Activated T-cell treated with anti-CD3 and anti-CD28 coated beads for 4 hours (primary cell): ENCODE data around the gene NCAPG2.

Source experiments
- DNase-seq: peaks from one replicate; pipeline ENCODE4 v3.0.0-alpha.2; 2020

The NCAPG2 gene

DNA sequence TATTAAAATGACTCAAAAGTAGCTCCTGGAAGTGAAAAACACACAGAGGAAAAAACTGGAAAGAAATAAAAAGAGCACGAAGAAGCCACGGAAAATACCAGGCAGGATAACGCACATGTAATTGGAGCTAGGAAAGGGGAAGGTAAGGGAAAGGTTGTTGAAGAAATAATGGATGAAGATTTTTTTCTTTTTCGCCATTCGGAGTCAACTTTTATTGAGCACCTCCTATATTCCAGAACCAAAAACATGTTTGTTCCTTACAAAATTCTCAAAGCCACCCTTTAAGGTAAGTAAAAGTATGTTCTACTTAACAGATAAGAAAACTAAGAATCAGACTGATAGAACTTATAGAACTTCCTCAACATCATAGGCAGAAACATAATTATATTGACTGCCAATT lies 84.2 kb downstream of the NCAPG2 start:
- no peak for DNase-seq

DNA sequence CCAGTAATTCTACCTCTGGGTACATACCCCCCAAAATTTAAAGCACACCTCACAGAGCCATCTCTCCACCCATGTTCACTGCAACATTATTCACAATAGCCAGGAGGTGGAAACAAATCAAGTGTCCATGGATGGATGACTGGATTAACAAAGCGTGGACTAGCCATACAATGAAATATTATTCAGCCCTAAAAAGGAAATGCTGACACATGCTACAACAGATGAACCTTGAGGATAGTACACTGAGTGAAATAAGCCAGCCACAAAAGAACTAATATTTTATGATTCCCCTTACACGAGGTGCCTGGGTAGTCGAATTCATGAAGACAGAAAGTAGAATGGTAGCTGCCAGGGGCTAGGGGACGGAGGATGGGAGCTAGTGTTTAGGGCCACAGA lies 85.9 kb downstream of the NCAPG2 start:
- no peak for DNase-seq

DNA sequence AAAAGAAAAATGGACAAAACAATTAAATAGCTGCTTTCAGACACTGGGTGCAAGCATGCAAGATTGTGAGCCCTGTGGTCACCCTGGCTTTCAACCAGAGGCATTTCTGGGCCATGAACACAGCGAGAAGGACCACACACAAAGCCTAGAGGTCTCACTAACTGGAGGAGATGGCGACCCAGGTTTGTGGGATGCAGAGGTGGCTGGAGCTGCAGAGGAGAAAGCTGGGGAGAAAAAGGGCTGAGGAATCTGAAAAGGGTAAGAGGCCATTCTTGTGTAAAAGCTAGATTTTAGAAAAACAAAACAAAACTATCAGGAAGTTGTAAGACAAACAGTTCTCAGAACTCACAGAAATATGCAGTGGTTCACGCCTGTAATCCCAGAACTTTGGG lies 86.9 kb downstream of the NCAPG2 start:
- no peak for DNase-seq

DNA sequence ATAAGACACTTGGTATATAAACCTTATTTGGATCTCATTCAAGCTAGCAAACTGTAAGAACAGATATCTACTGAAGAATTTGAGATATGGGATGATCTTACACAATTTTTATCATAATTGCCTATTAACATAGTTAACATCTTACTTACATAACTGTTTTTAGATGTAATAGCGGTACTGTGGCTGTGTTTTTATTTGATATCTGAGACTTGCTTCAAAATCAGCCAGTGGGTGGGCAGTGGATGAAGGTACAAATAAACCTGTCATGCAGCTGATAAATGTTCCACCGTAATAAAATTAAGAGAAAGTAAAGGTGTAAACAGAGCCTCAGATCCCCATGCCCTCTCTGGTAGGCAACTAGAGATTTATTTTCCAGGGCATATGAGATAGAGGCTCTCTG lies 88.6 kb downstream of the NCAPG2 start:
- DNase-seq, result no peak

DNA sequence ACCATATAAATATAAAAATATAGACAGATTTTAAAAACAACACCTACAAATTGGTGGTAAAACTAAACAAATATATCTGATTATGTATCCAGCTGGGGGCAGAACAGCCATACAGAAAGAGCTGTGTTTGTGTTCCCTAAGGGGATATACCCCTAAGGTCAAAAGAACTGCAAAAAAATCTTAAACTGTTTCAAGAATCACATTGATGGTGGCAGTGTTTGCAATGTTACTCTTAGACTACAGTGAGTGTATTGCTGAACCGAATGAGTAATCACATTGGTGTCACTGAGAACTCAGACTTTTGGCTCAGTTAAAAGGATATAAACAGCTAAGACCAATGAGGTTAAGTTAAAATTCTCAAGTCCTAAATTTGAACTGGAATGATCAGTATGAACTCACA lies 89.9 kb downstream of the NCAPG2 start:
- DNase-seq, result no peak

DNA sequence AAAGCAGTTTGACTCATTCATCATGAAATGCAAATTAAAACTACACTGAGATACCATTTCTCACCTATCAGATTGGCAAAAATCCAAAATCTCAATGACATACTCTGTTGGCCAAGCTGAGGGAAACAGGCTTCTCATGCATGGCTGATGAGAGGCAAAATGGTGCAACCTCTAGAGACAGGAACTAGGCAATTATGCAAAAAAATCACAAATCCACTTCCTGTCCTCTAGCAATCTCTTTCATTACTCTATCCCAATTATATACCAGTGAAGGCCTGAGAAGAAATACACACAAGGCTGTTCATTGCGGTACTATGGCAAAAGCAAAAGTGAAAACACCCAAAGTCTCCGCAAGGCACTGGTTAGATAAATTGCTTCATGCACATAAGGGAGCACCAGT lies 91.1 kb downstream of the NCAPG2 start:
- no peak for DNase-seq

DNA sequence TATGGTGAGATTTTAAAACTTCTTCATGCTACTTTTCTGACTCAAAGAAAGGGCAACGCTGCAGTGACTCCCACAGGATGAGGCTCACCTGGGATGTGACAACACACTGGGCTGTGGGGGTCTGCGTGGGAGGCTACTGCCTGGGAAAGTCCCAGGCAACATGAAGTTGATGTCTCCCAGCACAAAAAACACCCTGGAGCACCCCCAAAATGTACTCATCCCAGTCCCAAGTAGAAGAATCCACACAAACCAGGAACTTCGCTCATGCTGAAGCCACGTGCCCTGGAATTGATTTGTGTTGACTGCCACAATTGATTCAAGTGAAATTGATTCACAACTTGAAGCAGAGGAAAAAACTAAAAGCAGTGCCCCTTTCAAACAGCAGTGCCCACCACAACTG lies 92.1 kb downstream of the NCAPG2 start:
- no peak for DNase-seq

DNA sequence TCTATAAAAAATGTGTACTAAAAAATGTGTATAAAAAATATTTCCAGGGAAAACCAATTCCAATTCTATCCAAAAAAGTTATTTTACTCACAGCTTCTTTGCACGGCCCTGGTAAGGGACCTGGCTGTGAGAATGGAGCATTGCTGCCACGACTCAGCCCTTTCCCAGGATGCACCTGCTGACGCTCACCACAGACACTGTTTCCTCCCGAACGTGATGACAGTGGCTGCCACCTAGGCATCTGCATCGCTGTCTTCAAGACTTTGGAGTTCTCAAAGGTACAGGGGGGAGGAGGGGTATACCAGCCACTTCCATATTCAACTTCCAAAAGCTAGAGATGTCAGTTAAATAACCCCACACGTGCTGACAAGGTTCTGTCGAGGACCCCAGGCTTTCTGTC lies 93.1 kb downstream of the NCAPG2 start:
- DNase-seq, result no peak

DNA sequence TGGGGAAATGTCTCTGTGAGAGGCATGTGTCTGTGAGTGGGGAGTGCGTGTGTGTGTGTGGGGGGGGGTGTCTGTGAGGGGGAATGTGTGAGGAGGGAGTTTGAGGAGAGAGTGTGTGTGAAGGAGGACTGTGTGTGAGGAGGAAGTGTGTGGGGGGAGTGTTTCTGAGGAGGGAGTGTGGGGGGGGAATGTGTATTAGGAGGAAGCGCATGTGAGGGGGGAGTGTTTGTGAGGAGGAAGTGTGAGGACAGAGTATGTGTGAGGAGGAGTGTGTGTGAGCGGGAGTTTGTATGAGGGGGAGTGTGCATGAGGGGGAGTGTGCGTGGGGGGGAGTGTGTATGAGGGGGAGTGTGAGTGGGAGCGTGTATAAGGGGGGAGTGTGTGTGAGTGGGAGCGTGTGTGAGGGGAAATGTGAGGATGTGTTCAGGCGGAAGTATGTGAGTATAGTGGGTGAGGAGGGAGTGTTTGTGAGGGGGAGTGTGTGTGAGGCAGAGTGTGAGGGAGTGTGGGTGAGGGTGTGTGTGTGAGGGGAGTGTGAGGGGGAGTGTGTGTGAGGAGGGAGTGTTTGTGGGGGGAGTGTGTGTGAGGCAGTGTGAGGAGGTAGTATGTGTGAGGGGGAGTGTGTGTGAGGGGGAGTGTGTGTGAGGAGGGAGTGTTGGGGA lies 95.2 kb downstream of the NCAPG2 start:
- no peak for DNase-seq

DNA sequence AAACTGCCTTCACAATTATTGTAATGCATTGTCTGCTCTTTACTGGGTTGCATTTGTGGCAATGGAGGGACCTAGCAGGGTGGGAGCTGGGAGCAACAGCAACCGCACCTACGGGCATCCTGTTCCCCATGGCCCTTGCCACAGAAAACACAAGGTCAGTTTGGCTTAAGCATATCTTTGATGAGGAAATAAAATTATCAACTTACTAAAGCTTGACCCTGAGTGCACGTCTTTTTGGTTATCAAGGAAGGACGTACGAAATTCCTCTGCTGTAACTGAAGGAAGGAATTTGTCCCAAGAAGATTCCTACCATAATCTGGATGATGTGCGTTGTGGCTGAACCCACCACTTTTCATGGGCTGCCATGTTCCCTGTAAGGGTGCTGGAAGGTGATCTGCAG lies 97.0 kb downstream of the NCAPG2 start:
- DNase-seq, result no peak

DNA sequence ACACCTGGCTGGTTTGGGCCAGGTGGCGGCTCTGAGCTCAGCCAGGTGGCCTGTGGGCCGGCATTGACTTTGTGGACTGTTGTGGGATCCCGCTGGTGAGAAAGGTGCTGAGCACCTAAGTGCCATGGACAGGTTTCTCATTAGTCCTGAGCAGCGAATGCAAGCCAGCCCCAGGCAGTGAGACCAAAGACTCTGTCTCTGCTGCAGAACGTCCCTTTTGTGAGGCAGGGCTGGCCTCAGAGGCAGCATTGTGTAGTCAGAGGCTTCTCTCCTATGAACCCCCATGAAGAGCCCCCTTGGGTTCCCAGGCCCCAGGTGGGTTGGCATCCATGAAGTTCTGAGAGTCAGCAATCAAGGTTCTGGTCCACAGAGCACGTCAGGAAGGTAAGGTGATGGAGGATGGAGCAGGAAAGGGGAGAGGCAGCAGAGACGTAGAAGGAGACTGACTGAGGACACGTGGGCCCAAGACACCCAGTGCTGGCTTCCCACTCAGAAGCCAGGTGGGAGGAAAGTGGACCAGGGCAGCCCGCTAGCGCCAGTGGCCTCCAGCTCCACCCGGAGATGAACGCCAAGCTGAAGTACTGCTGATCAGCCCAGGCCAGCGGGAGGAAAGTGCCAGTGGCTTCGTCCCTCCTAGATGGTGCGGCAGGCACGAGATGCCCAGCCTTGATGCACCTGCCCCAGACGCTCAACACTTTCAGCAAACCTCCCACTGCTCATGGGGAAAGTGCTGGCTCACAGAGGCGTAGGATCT lies 97.8 kb downstream of the NCAPG2 start:
- no peak for DNase-seq

DNA sequence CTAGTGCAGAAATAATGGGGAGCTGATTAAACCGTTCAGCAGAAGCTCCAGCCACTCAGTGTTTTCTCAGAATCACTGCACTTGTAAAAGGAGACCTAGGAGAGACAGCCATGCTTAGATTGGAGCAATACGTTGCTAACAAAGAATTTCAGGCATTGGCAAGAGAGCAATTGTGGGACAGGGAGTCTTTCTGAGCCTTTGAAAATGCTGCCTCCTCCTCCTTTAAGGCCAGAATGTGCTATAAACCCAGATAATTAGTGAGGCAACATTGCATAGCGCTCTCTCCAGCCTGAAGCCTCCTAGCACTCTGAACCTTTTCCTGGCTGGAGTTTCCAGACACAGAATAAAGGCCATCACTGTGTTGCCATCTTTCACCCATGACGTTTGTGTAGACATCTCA lies 98.5 kb downstream of the NCAPG2 start:
- no peak for DNase-seq

DNA sequence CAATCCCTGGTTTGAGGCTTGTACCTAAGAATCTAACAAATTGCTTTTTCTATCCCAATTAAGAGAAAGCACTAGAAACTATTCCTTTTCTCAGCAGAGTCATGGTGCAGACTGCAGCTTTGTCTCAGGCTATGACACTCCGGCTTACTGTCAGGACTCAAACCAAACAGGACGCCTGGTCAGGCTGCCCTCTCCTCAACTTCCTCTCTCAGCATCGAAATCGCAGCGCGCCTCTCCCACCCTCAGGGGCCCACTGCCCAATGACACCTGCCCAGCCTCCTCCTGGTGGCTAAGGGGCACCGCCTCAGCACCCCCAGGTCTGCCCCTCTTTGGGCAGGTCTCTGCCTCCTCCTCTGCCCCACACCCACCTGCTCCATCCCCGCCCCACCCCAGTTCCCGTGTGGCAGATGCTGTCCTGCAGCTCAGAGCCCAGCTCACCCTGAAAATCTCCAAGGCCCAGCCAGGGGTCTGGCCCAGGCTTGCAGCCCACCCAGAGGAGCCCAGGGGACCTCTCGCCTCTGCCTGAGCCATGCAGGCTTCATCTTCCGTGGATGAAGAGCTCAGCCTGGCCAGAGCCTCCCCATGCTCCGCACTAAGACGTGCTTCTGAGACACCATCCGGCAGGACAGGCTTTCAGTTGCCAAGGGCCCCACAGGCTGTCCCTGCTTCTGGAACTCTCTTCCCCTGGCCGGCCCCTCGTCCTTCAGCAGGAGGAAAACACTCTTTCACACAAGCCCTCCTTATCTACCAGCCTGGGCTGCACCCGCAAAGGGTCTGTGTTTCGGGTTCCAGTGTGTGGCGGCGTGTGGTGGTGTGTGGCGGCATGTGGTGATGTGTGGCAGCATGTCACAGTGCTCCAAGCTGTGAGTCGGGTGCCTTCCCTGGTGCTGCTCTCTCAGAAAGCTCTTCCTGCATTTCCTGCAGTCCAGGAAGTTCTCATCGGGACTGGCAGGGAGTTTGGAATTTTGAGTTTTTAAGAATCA lies 100.5 kb downstream of the NCAPG2 start:
- DNase-seq, result no peak

DNA sequence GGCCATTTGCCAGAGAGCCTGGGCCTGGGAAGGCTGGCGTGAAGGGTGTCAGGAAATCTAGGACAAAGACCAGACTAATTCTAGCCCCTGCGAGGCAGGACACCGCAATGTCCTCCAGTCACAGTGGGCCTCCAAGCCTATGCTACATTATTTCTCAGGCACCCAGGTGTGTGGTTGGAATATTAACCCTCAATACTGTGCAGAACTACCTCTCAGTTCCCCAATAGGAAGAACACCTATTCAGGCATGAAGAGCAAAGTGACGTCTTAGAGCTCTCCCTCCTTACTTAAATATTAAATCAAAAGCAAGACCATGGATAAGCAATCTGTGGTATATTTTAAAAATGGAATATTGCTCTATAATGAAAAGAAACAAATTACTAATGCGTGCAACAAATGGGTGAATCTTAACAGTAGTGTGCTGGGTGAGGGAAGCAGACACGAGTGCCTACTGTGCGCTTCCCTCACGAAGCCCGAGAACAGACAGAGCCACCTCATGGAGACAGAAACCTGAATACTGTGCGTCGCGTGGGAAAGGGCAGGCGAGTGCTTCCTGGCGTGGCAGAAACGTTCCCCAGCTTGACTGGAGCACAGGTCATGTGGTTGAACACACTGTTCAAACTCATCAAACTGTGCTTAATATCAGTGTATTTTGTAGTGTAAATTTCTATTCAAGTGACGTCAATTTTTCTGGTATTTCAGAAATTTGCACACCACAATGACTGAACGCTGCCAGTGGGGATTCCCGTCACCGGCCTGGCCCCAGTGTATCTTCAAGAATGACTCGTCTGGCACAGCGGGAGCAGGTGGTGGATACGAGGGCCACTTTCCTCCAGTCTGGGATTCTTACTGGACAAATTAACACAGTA lies 101.5 kb downstream of the NCAPG2 start:
- no peak for DNase-seq

DNA sequence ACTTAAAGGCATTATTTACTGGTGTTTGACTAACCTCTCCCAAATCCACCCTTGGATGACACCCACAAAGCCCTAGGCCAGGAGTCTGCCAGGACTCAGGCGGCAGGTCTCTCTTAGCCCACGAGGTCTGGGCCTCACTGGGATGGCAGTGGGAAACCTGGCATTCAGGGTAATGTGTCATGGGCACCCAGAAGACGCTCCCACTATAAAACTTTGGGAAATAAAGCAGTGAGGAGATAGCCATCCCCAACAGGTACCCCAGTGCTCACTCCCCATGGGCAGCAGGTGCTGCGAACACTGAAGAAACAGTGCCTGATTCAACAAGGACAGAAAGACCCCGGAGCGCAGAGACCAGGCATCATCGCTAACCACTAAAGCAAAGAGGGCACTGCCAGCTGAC lies 102.6 kb downstream of the NCAPG2 start:
- no peak for DNase-seq

DNA sequence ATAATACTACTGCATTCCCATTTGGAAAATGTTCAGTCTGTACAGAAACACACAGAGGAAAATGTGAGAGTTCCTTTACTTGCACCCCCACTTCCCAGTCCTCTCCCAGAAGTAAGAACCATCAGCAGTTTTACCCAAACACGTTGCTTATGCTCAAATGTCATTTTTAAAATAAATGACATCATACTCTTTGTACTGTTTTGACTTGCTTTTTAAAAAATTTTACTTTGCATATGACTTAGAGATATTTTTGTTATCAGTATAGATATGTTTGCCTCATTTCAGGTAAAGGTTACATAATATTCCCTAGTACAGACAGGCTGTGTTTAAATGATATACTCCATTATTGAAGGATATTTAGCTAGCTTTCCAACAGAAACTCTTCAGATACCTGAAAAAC lies 103.5 kb downstream of the NCAPG2 start:
- no peak for DNase-seq

DNA sequence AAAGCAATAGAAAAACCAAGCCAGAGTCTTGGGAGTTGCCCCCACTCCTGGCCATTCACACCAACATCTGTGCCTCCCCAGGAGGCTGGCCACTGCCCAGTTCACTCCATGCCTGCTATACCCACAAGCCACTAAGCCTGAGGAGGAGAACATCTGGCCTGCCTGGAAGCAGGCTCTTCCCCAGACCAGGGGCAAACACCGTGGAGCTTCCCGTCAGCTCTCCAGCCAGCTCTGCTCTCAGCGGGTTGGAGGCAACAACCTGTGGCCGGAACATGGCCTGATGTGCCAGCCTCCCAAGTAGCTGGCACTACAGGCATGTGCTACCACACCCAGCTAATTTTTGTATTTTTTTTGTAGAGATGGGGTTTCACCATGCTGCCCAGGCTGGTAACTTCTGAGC lies 107.9 kb downstream of the NCAPG2 start:
- no peak for DNase-seq

DNA sequence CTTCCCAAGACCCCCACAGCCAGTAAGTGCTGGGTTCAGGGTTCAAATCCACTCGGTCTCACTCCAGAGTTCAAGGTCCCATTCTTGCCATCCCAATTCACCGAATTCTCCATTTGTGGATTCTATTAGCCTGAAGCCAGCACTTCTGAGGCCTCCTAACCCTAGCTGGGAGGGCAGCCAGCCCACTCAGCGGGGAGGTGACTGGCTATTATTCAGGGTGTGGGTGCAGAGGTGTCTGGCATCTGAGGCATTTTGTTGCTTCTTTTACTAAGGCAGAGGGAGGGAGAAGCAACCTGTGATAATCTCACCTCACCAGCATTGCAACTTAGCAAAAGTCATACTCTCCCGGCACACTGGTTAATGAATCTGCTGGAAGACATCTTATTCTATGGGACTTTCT lies 108.3 kb downstream of the NCAPG2 start:
- no peak for DNase-seq

DNA sequence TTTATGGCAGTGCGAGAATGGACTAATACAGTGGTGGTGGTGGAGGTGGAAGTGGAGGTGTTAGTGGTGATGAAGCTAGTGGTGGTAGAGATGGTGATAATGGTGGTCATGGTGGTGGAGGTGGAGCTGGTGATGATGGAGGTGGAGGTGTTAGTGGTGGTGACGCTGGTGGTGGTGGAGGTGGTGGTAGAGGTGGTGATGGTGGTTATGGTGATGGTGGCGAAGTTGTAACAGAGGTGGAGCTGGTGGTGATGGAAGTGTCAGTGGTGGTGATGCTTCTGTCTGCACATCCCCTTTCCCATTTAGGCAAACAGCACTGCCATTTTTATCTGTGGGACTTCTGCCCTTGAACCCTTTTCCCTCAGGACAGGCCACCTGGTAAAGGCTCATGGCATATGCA lies 109.5 kb downstream of the NCAPG2 start:
- no peak for DNase-seq

DNA sequence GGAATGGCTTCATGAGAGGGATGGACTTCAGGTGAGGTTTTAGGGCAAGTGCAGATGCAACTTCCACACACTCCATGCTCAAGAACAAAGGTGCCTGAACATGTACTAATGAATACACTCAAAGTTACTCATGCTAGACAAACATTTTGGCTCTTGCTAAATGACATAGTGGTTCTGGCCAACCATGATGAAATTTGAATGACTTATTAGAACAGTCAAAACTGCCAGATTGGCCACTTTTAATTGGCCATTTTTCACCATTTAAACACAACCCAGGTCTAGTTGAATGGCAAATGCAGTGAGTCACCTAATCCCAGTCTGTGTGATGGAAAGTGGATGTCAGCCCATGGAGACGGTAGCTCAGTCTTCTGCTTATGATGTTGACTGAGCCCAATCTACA lies 112.1 kb downstream of the NCAPG2 start:
- no peak for DNase-seq

DNA sequence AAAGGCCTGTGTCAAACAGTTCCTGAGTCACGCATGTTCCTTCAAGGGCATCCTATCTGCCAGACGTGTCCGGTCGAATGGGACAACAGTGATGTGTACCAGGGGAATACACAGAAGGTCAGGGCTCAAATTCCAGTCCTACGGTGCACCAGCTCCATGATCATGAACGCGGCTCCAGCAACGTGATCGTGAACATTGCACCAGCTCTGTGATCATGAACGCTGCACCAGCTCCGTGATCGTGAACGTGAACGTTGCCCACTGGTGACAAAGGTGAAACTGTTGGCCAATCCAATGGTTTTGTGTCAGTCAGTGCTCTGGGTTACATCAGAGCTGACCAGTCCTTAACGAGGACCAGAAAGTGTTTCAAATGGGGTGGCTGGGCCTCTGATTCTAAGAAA lies 112.7 kb downstream of the NCAPG2 start:
- DNase-seq, result no peak

DNA sequence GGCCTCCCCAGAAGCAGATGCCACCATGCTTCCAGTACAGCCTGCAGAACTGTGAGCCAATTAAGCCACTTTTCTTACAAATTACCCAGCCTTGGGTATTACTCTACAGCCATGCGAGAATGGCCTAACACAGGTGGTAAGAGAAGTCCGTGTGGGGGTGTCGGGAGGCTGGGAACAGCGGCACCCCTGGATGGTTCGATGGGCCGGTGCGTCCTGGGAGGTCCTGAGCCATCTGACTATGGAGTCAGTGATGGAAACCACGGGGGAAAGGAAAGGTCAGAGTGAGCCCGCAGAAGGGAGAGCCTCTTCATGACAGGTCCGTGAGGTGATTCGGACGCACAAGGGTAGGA lies 114.4 kb downstream of the NCAPG2 start:
- no peak for DNase-seq

DNA sequence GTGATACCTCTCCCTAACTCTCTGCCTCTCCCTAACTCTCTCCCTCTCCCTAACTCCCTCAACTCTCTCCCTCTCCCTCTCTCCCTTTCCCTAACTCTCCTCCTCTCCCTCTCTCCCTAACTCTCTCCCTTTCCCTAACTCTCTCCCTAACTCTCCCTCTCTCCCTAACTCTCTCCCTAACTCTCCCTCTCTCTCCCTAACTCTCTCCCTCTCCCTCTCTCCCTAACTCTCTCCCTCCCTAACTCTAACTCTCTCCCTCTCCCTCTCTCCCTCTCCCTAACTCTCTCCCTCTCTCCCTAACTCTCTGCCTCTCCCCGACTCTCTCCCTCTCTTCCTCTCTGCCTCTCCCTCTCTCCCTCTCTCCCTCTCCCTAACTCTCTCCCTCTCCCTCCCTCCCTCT lies 115.0 kb downstream of the NCAPG2 start:
- no peak for DNase-seq
